ENCODE measurements around the gene COLEC12. TPM values are rescaled to one million over a fixed set of nuclear protein-coding genes. Genes with fewer than 3 reads are reported as not detected.

The COLEC12 gene
- total RNA-seq, 2 donors from 2014 or later, result not detected

DNA sequence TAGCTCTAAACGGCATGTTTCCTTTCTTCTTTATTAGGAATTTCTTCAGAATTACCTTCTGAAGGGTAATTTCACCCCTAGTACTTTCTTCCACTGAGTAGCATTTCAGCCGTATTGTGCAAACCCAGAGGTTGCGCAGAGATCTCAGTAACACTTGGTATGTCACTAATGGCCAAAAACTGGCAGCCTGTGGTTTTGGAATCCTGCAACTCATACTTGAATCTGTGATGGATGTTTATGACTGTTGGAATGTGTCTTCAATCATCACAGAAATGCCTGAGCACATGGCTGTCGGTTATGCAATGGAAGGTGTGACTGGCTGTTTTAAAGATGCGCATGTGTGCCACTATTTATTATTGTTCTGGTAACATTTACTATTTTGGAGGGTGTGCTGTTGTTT, 100.0 kb downstream of the COLEC12 start:
- H3K27me3 Mint-ChIP-seq, result peaks cover 52% of the 10 kb centered on the region
- H3K4me3 Mint-ChIP-seq, result no peak overlapping the region
- no peaks in the 10 kb centered on the region for H3K9me3 ChIP-seq (ENCODE audit: control insufficient read depth, low read length, poor library complexity, severe bottlenecking)
- H3K27ac Mint-ChIP-seq, result no peak overlapping the region
- no peaks in the 10 kb centered on the region for H3K36me3 Mint-ChIP-seq (ENCODE audit: low read depth)
- ATAC-seq (no peak), DNase-seq (no peak)
- H3K4me1 Mint-ChIP-seq, result no peaks in the 10 kb centered on the region

DNA sequence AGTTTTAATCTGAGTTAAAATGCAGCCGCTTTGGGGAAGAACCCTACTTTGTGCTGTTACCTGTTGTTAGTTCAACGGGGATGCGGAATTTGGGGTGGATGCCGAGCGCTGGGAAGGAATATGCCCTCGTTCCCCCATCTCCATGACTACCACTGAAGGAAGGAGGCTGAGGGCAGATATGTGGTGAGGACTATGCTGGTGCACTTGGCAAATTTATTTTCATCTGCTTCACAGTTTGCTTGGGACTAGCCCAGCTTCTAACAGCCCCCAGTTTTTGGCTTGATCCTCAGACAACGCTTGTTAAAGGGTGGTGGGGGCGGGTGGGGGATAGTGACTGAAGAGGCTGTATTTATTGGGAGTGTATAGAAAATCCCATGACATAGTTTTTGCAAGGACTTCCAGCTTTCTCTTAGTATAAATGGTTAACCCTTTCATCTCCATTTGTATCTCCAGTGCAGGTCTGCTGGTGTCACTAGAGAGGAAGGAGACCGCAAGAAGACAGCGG, 100.8 kb downstream of the COLEC12 start:
- Mint-ChIP-seq H3K4me3 (no peak overlapping the region), H3K27me3 (peaks cover 52% of the 10 kb centered on the region), H3K27ac (no peak overlapping the region), H3K36me3 (ENCODE audit: low read depth) (no peaks in the 10 kb centered on the region), H3K4me1 (no peaks in the 10 kb centered on the region)
- no peaks in the 10 kb centered on the region for H3K9me3 ChIP-seq (ENCODE audit: control insufficient read depth, low read length, poor library complexity, severe bottlenecking)
- ATAC-seq (no peak), DNase-seq (no peak)

DNA sequence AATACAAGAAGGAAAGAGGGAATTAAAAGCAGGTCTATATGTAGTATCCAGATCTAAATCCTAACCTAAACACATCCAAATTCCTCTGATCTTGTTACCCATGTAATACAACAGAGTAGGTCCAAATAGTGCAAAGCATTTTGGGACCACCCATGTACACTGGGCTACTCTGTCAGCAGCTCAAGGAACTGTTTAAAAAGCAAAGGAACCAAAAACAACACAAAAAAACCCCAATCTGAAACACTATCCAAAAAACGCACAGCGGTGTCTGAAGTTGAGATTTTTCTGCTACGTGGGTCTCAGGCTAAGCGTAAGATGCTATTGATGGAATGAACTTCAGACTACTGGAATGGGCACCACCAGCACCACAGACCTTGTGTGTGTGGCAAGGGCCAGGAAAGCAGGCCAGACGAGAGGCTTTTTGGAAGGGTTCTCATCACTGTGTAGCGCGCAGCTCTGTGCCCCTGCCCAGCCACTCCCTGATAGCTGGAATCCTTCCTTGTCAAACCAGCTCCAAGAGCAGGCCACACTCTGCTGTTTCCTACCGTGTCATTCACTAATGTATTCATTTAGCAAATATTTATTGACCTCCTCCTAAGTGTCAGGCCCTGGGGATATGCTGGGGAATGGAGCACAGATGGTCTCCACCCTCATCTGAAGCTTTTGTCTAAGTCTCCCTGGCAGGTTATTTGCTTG, 101.4 kb downstream of the COLEC12 start:
- no peak for DNase-seq
- peaks cover 52% of the 10 kb centered on the region for H3K27me3 Mint-ChIP-seq
- no peak overlapping the region for H3K27ac Mint-ChIP-seq
- no peaks in the 10 kb centered on the region for H3K4me1 Mint-ChIP-seq
- ATAC-seq, result no peak
- no peak overlapping the region for H3K4me3 Mint-ChIP-seq
- H3K9me3 ChIP-seq (ENCODE audit: control insufficient read depth, low read length, poor library complexity, severe bottlenecking), result no peaks in the 10 kb centered on the region
- H3K36me3 Mint-ChIP-seq (ENCODE audit: low read depth), result no peaks in the 10 kb centered on the region

DNA sequence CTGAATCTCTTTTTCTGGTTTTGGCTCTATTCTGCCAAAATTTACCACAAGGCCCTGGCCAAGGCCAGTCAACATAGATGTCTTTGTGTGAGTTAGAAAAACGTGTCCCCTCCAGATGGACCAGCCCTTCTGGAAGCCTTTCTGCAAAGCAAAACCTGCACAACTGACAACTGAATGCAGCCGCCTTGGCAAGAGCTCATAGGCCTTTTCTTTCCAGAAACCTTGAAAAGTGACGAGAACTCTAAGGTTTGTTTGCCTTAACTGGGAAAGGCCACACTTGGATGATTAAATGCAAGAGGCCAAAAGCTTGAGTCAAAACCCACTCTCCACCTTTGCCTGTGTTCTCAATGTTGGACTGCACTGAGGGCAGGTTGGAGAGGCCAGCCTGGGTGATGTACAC, 103.9 kb downstream of the COLEC12 start:
- ATAC-seq, result no peak
- H3K36me3 Mint-ChIP-seq (ENCODE audit: low read depth), result no peaks in the 10 kb centered on the region

DNA sequence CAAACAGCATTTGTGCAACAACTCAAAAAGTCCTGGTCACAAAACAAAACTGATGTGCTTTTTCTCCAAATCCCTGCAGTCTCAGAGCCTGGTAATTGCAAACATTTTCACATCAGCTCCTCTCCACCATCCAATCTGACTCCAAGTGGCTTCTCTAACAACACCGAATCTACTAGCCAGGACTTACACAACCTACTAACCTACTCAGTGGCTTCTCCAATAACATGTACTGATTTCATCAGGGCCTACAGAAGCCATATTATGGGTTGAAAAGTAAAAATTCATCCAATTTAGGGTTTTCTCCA, 104.3 kb downstream of the COLEC12 start:
- Mint-ChIP-seq H3K4me1 (no peaks in the 10 kb centered on the region), H3K4me3 (no peak overlapping the region), H3K27ac (no peak overlapping the region), H3K27me3 (peaks cover 38% of the 10 kb centered on the region), H3K36me3 (ENCODE audit: low read depth) (no peaks in the 10 kb centered on the region)
- no peak for ATAC-seq
- H3K9me3 ChIP-seq (ENCODE audit: control insufficient read depth, low read length, poor library complexity, severe bottlenecking), result no peaks in the 10 kb centered on the region
- DNase-seq, result no peak

More for the DNA sequence above, 103.9 kb downstream of the COLEC12 start:
- DNase-seq, result no peak
- Mint-ChIP-seq H3K4me1 (no peaks in the 10 kb centered on the region), H3K4me3 (no peak overlapping the region), H3K27ac (no peak overlapping the region), H3K27me3 (peaks cover 41% of the 10 kb centered on the region)
- no peaks in the 10 kb centered on the region for H3K9me3 ChIP-seq (ENCODE audit: control insufficient read depth, low read length, poor library complexity, severe bottlenecking)

DNA sequence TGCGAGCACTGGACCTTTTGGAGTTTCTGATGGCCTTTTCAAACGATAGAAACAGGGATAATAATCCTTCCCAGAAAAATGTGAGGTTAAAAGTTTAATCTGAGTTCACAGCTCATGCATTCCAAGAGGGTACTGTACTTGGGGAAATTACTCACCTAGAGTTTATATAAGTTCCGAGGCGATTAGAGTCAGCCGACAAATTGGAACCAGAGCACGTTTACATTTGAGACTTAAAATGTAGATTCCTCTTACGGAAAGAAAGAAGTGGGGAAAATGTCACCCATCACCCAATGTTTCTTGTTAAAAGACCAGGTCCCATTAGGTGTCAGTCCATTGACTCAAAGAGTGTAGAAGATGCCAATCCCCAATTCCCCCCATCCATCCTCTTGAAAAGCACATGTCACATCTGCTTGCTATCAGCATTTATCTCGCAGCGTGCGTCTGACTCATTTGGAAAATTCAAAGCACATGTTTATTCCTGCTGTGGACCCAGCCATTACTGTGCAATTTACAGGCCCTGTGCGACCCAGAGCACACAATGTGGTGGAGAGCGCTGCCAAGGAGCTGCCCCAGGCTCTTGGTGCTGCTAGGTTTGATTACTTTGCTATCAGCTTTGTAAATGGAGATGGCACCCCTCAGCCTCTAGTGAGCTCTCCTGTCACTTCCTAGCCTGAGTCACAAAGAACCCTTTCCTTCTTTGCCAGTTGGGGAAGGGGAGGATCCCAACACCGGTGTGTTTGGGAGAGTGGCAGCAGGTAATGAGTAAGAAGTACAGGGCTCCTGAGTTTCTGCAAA, 104.8 kb downstream of the COLEC12 start:
- no peak overlapping the region for H3K27ac Mint-ChIP-seq
- H3K27me3 Mint-ChIP-seq, result peaks cover 32% of the 10 kb centered on the region
- H3K4me1 Mint-ChIP-seq, result no peaks in the 10 kb centered on the region

DNA sequence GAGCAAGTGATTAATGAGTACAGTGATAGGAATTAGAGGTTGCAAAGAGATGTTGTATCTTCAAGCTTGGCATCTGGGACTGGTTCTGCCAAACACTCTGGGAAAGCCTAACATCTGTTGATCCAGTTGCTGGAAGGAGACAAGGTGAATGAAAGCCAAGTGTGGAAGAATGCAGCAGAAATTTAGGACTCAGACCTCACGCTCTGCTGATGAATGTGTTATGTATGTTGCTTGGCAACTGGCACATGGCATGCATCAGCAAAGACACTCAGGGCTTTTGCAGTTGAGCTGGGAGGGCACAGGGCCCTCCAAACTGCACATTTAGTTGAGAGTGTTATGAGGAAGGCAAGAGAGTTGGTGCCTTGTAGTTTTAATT, 105.5 kb downstream of the COLEC12 start:
- Mint-ChIP-seq H3K36me3 (ENCODE audit: low read depth) (no peaks in the 10 kb centered on the region), H3K4me3 (no peak overlapping the region), H3K4me1 (no peaks in the 10 kb centered on the region), H3K27ac (no peak overlapping the region), H3K27me3 (peaks cover 31% of the 10 kb centered on the region)
- no peaks in the 10 kb centered on the region for H3K9me3 ChIP-seq (ENCODE audit: control insufficient read depth, low read length, poor library complexity, severe bottlenecking)
- ATAC-seq, result no peak
- no peak for DNase-seq

More for the DNA sequence above, 104.8 kb downstream of the COLEC12 start:
- no peaks in the 10 kb centered on the region for H3K36me3 Mint-ChIP-seq (ENCODE audit: low read depth)
- no peak overlapping the region for H3K4me3 Mint-ChIP-seq
- no peaks in the 10 kb centered on the region for H3K9me3 ChIP-seq (ENCODE audit: control insufficient read depth, low read length, poor library complexity, severe bottlenecking)
- ATAC-seq, result no peak
- DNase-seq, result no peak

DNA sequence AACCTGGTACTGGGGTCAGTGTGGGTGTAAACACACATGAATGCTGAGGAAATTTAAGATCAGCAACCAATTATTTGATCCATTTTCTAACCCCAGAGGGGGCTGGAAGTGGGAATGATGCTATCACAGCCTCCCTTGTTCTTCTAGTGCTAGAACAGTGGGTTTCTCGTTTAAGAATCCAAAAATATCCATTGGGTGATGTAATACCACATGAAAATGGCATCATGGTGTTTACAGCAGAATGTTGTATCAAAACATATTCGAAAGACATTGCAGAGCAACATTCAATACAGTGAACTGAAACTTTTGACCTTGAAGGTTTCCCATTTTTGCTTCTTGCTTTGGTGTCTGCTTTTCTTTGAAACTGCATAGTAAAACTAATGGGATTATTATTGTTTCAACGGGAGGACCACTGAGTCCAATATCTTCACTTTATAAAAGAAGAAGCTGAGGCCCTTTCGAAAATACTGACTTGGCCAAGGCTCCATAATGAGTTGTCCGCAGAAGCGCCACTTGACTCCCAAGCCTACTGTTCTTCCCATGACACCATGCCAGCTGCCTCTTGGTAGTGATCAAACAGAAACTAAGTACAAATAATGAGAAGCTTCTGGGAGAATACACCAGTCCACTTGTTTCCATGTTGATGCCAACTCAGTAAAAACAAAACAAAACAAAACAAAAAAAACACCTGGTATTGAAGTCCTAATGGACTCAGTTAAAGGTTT, 106.1 kb downstream of the COLEC12 start:
- DNase-seq (no peak), ATAC-seq (no peak)
- Mint-ChIP-seq H3K36me3 (ENCODE audit: low read depth) (no peaks in the 10 kb centered on the region), H3K4me3 (no peak overlapping the region), H3K27ac (no peak overlapping the region), H3K4me1 (no peaks in the 10 kb centered on the region), H3K27me3 (peaks cover 36% of the 10 kb centered on the region)
- no peaks in the 10 kb centered on the region for H3K9me3 ChIP-seq (ENCODE audit: control insufficient read depth, low read length, poor library complexity, severe bottlenecking)

DNA sequence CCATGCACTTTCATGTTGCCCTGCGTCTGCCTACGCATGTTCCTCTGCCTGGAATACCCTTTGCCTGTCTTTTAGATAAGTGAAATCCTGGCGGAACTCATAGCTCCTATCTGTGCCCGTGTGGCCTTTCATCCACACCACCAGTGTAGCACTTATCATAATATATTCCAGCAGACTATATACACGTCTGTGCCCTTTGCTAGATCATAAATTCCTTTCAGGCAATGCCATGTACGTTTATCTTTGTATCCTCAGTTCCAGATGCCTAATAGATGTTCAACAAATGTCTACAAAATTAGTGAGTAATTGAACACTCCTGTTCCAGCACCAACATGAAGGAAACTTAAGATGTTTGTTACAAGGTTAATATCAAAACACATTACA, 106.9 kb downstream of the COLEC12 start:
- ATAC-seq (no peak), DNase-seq (no peak)
- Mint-ChIP-seq H3K36me3 (ENCODE audit: low read depth) (no peaks in the 10 kb centered on the region), H3K27ac (no peak overlapping the region), H3K4me3 (no peak overlapping the region), H3K4me1 (no peaks in the 10 kb centered on the region), H3K27me3 (peaks cover 40% of the 10 kb centered on the region)
- H3K9me3 ChIP-seq (ENCODE audit: control insufficient read depth, low read length, poor library complexity, severe bottlenecking), result no peaks in the 10 kb centered on the region

DNA sequence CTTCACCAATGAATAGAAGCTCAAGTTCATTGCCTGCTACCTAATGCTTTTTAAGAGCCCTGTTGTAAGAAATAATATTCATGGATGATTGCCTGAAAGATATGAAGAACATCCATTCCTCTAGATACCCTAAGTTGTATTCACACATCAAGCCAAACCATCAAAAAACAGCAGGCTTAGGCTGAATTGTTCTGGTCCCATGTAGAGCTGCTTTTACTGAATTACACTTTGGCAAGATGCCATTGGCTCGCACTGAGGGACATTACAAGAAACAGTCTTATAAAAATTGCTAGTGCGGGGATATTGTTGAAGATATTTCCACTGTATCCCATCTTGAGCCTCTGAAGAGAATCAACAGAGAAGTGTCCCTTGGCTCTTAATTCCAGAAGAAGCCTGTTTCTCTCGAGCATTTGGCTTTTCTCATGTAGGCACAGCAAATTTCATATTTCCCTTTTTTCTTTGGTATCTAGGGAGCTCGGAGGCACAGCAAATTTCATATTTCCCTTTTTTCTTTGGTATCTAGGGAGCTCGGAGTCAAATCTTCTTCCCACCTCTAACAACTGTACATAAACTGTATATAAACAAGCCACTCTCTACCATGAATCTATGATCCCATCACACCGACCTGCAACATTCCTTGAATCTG, 107.5 kb downstream of the COLEC12 start:
- Mint-ChIP-seq H3K4me3 (no peak overlapping the region), H3K4me1 (no peaks in the 10 kb centered on the region), H3K27ac (no peak overlapping the region), H3K36me3 (ENCODE audit: low read depth) (no peaks in the 10 kb centered on the region), H3K27me3 (peaks cover 36% of the 10 kb centered on the region)
- ATAC-seq, result no peak
- no peak for DNase-seq
- no peaks in the 10 kb centered on the region for H3K9me3 ChIP-seq (ENCODE audit: control insufficient read depth, low read length, poor library complexity, severe bottlenecking)

DNA sequence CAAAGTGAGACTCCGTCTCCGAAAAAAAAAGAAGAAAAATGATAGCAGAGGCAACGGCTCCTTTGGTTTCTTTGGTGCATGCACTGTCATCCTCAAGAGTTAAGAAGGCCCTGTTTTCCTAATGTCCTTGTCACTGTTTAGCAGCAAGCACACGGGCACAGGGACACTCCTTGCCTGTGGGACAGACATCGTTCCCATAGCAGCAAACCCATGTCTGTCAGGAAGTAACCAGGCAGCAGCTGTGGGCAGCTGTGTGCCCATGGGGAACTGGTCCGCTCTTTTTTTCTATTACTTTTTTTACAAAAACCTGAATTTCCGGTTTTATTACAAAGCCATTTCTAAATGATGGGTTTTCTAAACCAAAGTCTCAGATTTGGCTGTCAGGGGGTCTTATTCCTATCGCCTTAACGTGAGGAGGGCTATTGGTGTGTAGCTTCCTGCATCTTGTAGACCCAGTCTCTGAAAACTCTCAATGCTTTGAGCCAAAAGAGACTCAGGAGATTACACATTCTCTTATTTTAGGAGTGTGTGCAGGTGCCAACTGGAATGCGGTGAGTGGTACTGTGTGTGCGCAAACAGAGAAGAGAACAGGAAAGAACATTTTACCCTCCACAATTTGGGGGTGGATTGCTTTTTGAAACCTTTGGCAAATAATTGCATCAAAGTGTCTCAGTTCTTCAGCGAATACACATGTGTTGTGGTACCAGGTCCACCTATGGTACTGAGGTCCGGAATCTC, 109.6 kb downstream of the COLEC12 start:
- Mint-ChIP-seq H3K4me3 (no peak overlapping the region), H3K36me3 (ENCODE audit: low read depth) (no peaks in the 10 kb centered on the region), H3K27me3 (peaks cover 20% of the 10 kb centered on the region), H3K4me1 (no peaks in the 10 kb centered on the region), H3K27ac (no peak overlapping the region)
- DNase-seq (no peak), ATAC-seq (no peak)
- no peaks in the 10 kb centered on the region for H3K9me3 ChIP-seq (ENCODE audit: control insufficient read depth, low read length, poor library complexity, severe bottlenecking)

DNA sequence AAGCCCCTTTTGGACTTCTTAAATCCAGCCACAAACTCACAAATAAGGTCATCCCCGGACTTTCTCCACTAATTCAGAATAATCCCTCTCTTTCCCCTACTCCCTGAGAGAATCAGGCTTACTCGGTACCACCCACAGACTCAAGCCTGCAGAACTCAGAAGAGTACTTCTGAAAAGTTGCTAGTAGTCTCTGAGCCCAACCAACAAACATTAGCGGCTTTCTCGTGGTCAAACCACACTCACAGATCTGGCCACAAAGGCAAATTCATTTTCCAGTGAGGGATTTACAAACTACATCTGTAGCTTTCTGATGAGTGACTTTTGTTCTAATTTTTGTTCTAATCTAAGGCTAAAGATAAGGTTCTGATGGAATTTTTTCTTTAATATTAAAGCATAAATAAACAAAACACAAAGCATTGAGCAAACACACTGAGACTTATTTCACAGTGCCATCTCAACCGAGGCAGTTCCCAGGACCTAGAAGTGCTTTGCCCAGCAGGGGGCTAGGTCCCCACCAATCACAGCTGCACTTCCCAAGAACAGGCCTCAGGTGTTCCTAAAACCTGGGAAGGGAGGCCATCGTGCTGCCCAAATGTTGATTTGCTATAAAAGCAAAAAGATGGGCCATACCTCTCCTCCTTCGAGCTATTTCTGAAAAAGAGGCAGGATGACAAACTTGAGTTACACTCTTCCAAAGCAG, 110.7 kb downstream of the COLEC12 start:
- H3K9me3 ChIP-seq (ENCODE audit: control insufficient read depth, low read length, poor library complexity, severe bottlenecking), result no peaks in the 10 kb centered on the region
- H3K4me1 Mint-ChIP-seq, result no peaks in the 10 kb centered on the region
- DNase-seq (no peak), ATAC-seq (no peak)
- peaks cover 20% of the 10 kb centered on the region for H3K27me3 Mint-ChIP-seq
- no peaks in the 10 kb centered on the region for H3K36me3 Mint-ChIP-seq (ENCODE audit: low read depth)
- H3K27ac Mint-ChIP-seq, result no peak overlapping the region
- no peak overlapping the region for H3K4me3 Mint-ChIP-seq

Measured in T-helper 17 cell (primary cell).